OCI-M2 (cell line): ENCODE measurements around the gene CASZ1.

Experiments
- DNase-seq: peaks from one replicate; lab custom pipeline; 2025; ENCODE audit not compliant: unreplicated experiment; lab: John Stamatoyannopoulos, UW

CASZ1 gene

GRCh38 chr1:10823000-10823401, 26.6 kb upstream of the CASZ1 start:
- no peak for DNase-seq

GRCh38 chr1:10821388-10821787, 24.9 kb upstream of the CASZ1 start:
- no peak for DNase-seq

GRCh38 chr1:10820422-10820821, 24.0 kb upstream of the CASZ1 start:
- no peak for DNase-seq

- no peak for DNase-seq
Measured at GRCh38 chr1:10819198-10819901, 22.9 kb upstream of the CASZ1 start.

- DNase-seq: no peak
Measured at GRCh38 chr1:10818262-10819197, 22.1 kb upstream of the CASZ1 start.

- DNase-seq: no peak
Measured at GRCh38 chr1:10816743-10817369, 20.4 kb upstream of the CASZ1 start.

GRCh38 chr1:10816233-10816632, 19.8 kb upstream of the CASZ1 start:
- DNase-seq: no peak

- no peak for DNase-seq
Measured at GRCh38 chr1:10815858-10816195, 19.4 kb upstream of the CASZ1 start.

GRCh38 chr1:10814976-10815857, 18.8 kb upstream of the CASZ1 start:
- DNase-seq: no peak

GRCh38 chr1:10814312-10814711, 17.9 kb upstream of the CASZ1 start:
- DNase-seq: no peak

- no peak for DNase-seq
Measured at GRCh38 chr1:10813799-10814198, 17.4 kb upstream of the CASZ1 start.

GRCh38 chr1:10812387-10812915, 16.0 kb upstream of the CASZ1 start:
- DNase-seq: no peak

GRCh38 chr1:10808441-10808840, 12.0 kb upstream of the CASZ1 start:
- DNase-seq: no peak

- DNase-seq: no peak
Measured at GRCh38 chr1:10806966-10807365, 10.5 kb upstream of the CASZ1 start.

- DNase-seq: no peak
Measured at GRCh38 chr1:10803971-10804820, 7.8 kb upstream of the CASZ1 start.

GRCh38 chr1:10802944-10803715, 6.7 kb upstream of the CASZ1 start:
- no peak for DNase-seq

- no peak for DNase-seq
Measured at GRCh38 chr1:10800778-10801177, 4.3 kb upstream of the CASZ1 start.

- DNase-seq: no peak
Measured at GRCh38 chr1:10799726-10800125, 3.3 kb upstream of the CASZ1 start.
